ENCODE results near the gene DAND5. TPM values are rescaled to one million over a fixed set of nuclear protein-coding genes. Genes with fewer than 3 reads are reported as not detected.

Gene DAND5
- total and polyA plus RNA-seq, 9 of the 15 experiments (the other 6 are each of a cell fraction or from before 2014, with no cell fraction given) = 0.22 to 0.83 (median 0.60) TPM

DNA sequence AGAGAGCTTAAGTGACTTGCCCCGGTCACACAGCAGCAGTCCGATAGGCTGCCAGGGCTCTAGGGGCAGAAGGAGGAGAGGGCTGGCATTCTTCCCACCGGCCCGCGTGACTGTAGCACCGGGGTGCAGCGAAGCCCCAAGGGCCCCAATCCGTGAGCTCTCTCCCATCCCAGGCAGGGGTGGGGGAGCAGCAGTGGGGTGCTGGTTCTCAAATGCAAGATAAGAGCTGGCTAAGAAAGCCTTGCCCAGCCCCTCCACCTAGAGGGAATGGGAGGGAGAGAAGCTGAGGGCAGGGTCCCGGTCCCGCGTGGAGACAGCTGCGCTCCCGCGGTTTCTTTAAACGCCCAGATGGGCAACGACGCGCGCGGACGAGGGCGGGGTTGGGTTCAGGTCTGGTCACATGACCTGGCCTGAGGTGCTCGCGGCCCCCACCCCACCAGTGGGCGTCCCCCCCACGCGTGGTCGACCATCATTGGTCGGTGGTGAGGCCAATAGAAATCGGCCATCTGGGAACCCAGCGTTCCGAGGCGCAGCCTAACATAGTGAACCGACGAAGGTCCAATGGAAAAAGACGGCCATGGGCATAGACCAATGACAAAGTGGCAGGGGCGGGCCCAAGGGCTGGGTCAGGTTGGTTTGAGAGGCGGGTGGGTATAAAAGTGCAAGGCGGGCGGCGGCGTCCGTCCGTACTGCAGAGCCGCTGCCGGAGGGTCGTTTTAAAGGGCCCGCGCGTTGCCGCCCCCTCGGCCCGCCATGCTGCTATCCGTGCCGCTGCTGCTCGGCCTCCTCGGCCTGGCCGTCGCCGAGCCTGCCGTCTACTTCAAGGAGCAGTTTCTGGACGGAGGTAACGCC, 31.2 kb upstream of the DAND5 start, which contains the start of gene CALR (continued):
- peak; percentile 68 for TF ChIP-seq CREB1 (IDR thresholded peaks at IDR 0.05)
- peak; percentile 76; the same call in 1 of the 2 replicates for TF ChIP-seq CREB1 (CRISPR knock-in tag; IDR thresholded peaks at IDR 0.05)
- TF ChIP-seq SPI1 (IDR thresholded peaks at IDR 0.05; ENCODE audit: borderline replicate concordance, low read depth, low read length) = no peak
- no peak for TF ChIP-seq BRCA1 (IDR thresholded peaks at IDR 0.05)
- no peak for TF ChIP-seq BRCA1 (CRISPR knock-in tag; IDR thresholded peaks at IDR 0.05)
- TF ChIP-seq, protein P1, sequence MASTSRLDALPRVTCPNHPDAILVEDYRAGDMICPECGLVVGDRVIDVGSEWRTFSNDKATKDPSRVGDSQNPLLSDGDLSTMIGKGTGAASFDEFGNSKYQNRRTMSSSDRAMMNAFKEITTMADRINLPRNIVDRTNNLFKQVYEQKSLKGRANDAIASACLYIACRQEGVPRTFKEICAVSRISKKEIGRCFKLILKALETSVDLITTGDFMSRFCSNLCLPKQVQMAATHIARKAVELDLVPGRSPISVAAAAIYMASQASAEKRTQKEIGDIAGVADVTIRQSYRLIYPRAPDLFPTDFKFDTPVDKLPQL (IDR thresholded peaks at IDR 0.05; ENCODE audit: extremely low read depth, insufficient read length) = peak; percentile 82
- TF ChIP-seq PTRF (tag; IDR thresholded peaks at IDR 0.05) = no peak
- no peak for TF ChIP-seq CAMTA2 (CRISPR knock-in tag; conservative IDR thresholded peaks at IDR 0.05)
- no peak for TF ChIP-seq NFATC3 (IDR thresholded peaks at IDR 0.05)
- TF ChIP-seq MCM5 (IDR thresholded peaks at IDR 0.05; ENCODE audit: low read depth) = no peak
- TF ChIP-seq, protein P2, sequence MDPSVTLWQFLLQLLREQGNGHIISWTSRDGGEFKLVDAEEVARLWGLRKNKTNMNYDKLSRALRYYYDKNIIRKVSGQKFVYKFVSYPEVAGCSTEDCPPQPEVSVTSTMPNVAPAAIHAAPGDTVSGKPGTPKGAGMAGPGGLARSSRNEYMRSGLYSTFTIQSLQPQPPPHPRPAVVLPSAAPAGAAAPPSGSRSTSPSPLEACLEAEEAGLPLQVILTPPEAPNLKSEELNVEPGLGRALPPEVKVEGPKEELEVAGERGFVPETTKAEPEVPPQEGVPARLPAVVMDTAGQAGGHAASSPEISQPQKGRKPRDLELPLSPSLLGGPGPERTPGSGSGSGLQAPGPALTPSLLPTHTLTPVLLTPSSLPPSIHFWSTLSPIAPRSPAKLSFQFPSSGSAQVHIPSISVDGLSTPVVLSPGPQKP (CRISPR knock-in tag; IDR thresholded peaks at IDR 0.05) = no peak
- TF ChIP-seq, protein P3, sequence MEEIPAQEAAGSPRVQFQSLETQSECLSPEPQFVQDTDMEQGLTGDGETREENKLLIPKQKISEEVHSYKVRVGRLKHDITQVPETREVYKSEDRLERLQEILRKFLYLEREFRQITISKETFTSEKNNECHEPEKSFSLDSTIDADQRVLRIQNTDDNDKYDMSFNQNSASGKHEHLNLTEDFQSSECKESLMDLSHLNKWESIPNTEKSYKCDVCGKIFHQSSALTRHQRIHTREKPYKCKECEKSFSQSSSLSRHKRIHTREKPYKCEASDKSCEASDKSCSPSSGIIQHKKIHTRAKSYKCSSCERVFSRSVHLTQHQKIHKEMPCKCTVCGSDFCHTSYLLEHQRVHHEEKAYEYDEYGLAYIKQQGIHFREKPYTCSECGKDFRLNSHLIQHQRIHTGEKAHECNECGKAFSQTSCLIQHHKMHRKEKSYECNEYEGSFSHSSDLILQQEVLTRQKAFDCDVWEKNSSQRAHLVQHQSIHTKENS (CRISPR knock-in tag; IDR thresholded peaks at IDR 0.05) = no peak
- TF ChIP-seq RAD51 (IDR thresholded peaks at IDR 0.05; ENCODE audit: borderline replicate concordance, low read depth) = peak; percentile 98
- TF ChIP-seq ZNF384 (IDR thresholded peaks at IDR 0.05; ENCODE audit: low read depth, low read length) = no peak
- 0 out of 2 replicates have a peak, but pooled peaks have one; percentile 38 for TF ChIP-seq ELF4 (CRISPR knock-in tag; IDR thresholded peaks at IDR 0.05)
- TF ChIP-seq ZBED1 (IDR thresholded peaks at IDR 0.05) = peak; percentile 83; the same call in 1 of the 2 replicates
- TF ChIP-seq SP1 (CRISPR knock-in tag; IDR thresholded peaks at IDR 0.05) = peak; percentile 99
- peak; percentile 38; the same call in 1 of the 2 replicates for TF ChIP-seq NCOR1 (IDR thresholded peaks at IDR 0.05)
- TF ChIP-seq NR4A1 (CRISPR knock-in tag; IDR thresholded peaks at IDR 0.05) = no peak
- TF ChIP-seq NR4A1 (tag; IDR thresholded peaks at IDR 0.05) = peak; percentile 23; the same call in 1 of the 2 replicates
- peak; percentile 98 for TF ChIP-seq PRPF4 (IDR thresholded peaks at IDR 0.05; ENCODE audit: insufficient read depth, low read depth, low read length, poor library complexity, severe bottlenecking)
- TF ChIP-seq, protein P4, sequence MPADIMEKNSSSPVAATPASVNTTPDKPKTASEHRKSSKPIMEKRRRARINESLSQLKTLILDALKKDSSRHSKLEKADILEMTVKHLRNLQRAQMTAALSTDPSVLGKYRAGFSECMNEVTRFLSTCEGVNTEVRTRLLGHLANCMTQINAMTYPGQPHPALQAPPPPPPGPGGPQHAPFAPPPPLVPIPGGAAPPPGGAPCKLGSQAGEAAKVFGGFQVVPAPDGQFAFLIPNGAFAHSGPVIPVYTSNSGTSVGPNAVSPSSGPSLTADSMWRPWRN (IDR thresholded peaks at IDR 0.05; ENCODE audit: low read depth) = no peak
- no peak; the same call in none of the 2 replicates for TF ChIP-seq GABPB1 (CRISPR knock-in tag; IDR thresholded peaks at IDR 0.05)
- no peak for TF ChIP-seq ZNF232 (CRISPR knock-in tag; IDR thresholded peaks at IDR 0.05)
- no peak for TF ChIP-seq ZNF512 (tag; IDR thresholded peaks at IDR 0.05)

Data from K562 (cell line).